ENCODE measurements around the gene OCA2.

DNA sequence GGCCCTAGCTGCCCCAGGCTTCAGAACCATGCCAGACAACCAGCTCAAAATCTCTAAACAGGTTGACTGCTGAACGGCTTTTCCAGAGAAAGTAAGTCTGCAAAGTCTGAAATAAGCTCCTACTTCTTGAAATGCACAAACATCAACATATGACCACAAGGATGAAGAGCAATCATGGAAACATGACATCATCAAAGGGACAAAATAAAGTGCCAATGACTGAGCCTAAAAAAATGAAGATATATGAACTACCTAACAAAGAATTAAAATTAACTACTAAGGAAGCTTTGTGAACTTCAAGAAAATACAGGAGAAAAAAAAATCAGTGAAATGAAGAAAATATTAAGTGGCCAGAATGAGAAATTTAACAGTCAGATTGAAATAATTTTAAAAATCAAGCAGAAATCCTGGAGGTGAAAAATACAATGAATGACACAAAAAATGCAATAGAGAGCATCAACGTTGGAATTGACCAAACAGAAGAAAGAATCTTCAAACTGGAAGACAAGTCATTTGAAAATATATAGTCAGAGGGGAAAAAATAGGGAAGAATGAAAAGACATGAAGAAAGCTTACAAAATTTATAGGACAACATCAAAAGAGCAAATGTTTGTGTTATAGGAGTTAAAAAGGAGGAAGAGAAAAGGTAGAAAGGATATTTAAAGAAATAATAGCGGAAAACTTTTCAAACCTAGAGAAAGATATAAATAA lies 364.2 kb downstream of the OCA2 start:
- no peak for TF ChIP-seq POLR2A (IDR thresholded peaks at IDR 0.05; ENCODE audit: extremely low read depth, insufficient read length)
- TF ChIP-seq CTCF (IDR thresholded peaks at IDR 0.05; ENCODE audit: low read depth, low read length) = no peak

Data from NB4 (cell line).